GM12878 (cell line): Measurements from ENCODE around the gene RPS6KC1. TPM values are rescaled to one million over a fixed set of nuclear protein-coding genes. Genes with fewer than 3 reads are reported as not detected.

ENCODE experiments used
- ATAC-seq: fragments of 200-7000 bp; cut with Tn5 transposase; 3 replicates; pipeline ENCODE4 v1.9.1; 2020; ENCODE audit warnings: mild to moderate bottlenecking, moderate library complexity
- BruUV-seq: library from RNA; stranded (reverse); fragments of 400-500 nt; replicated peaks from 2 replicates; lab custom pipeline; 2021; lab: Mats Ljungman, UMichigan
- CTCF ChIA-PET: fragments of 300-600 bp; sonication (Branson Sonifier 250); formaldehyde crosslinking; extraction: SDS; loops from one replicate; lab custom pipeline; 2021; ENCODE audit warnings: inconsistent platforms; lab: Yijun Ruan, JAX
- POLR2A ChIA-PET: fragments of 350-600 bp; formaldehyde crosslinking; extraction: SDS; loops from one replicate; lab custom pipeline; 2021; ENCODE audit warnings: inconsistent platforms; lab: Charles Lee
- RAD21 ChIA-PET: fragments of 300-600 bp; sonication (Branson Sonifier 250); formaldehyde crosslinking; loops from one replicate; lab custom pipeline; 2023; ENCODE audit warnings: antibody characterized with exemption; ENCODE audit not compliant: unreplicated experiment; lab: Charles Lee
- SMC1A ChIA-PET: fragments of 300-600 bp; sonication (Branson Sonifier 250); formaldehyde crosslinking; loops from one replicate; lab custom pipeline; 2023; ENCODE audit not compliant: unreplicated experiment, uncharacterized antibody; lab: Charles Lee
- DNase-seq: peaks from one replicate; pipeline ENCODE4 v3.0.0-alpha.2; 2011; ENCODE audit warnings: low read depth, low spot score
- FAIRE-seq: peaks from 3 replicates; lab custom pipeline; 2011; peaks lifted over from hg19 to GRCh38; lab: Jason Lieb, UNC
- H2AFZ ChIP-seq: 2 replicates; pipeline ENCODE4 v1.6.0; 2011; ENCODE audit warnings: low read depth, low read length, control low read depth; ENCODE audit not compliant: control insufficient read depth
- H3K27ac ChIP-seq: 2 replicates; pipeline ENCODE4 v1.5.1; 2011; ENCODE audit warnings: control low read depth; ENCODE audit not compliant: control insufficient read depth, insufficient read depth
- H3K27me3 ChIP-seq, 2 experiments: replicated peaks in 1 of 2; 2 replicates each; pipeline versions ENCODE4 v1.6.0 to v1.6.1; 2011; ENCODE audit warnings: low read length in 1 of 2; ENCODE audit not compliant: control insufficient read depth in 2 of 2, insufficient read depth in 2 of 2
- H3K36me3 ChIP-seq, 2 experiments: 2 replicates each; pipeline ENCODE4 v1.5.1; 2011; ENCODE audit warnings: low read length in 1 of 2; ENCODE audit not compliant: control insufficient read depth in 2 of 2, insufficient read depth in 2 of 2
- H3K4me1 ChIP-seq: 2 replicates; pipeline ENCODE4 v1.6.1; 2011; ENCODE audit warnings: mild to moderate bottlenecking, low read length, moderate library complexity, mixed read lengths; ENCODE audit not compliant: control insufficient read depth, insufficient read depth
- H3K4me2 ChIP-seq: 2 replicates; pipeline ENCODE4 v1.6.0; 2011; ENCODE audit warnings: control low read depth; ENCODE audit not compliant: control insufficient read depth, insufficient read depth
- H3K4me3 ChIP-seq: fragments of 200-600 bp; sonication (generic); 2 replicates; pipeline ENCODE4 v1.5.1; 2016
- H3K79me2 ChIP-seq: 2 replicates; pipeline ENCODE4 v1.6.0; 2011; ENCODE audit warnings: low read length; ENCODE audit not compliant: control insufficient read depth, insufficient read depth
- H3K9ac ChIP-seq: 2 replicates; pipeline ENCODE4 v1.8.0; 2011; ENCODE audit warnings: low read length, control low read depth, mixed read lengths; ENCODE audit not compliant: control insufficient read depth, insufficient read depth
- H3K9me3 ChIP-seq: replicated peaks from 3 replicates; pipeline ENCODE4 v1.5.1; 2011; ENCODE audit warnings: mild to moderate bottlenecking, low read length; ENCODE audit not compliant: control insufficient read depth, insufficient read depth
- H4K20me1 ChIP-seq: 2 replicates; pipeline ENCODE4 v1.6.0; 2011; ENCODE audit not compliant: control insufficient read depth, insufficient read depth
- BHLHE40 ChIP-seq, 2 experiments: fragments of 450-650 bp in 1 of 2; IDR thresholded peaks; 2 replicates each; pipeline ENCODE4 v1.6.1; 2011 to 2017; ENCODE audit warnings: low read depth in 2 of 2, borderline replicate concordance in 1 of 2, improper control_type of control experiment in 1 of 2, low read length in 1 of 2, mild to moderate bottlenecking in 1 of 2
- CBX3 ChIP-seq: fragments of 200-600 bp; sonication (generic); IDR thresholded peaks from 2 replicates; pipeline ENCODE4 v1.6.1; 2016; ENCODE audit warnings: low read depth, borderline replicate concordance
- CBX5 ChIP-seq: sonication (generic); IDR thresholded peaks from 2 replicates; pipeline ENCODE4 v1.6.1; 2016; ENCODE audit warnings: low read depth, moderate library complexity, mild to moderate bottlenecking, inconsistent platforms
- DPF2 ChIP-seq: fragments of 450-650 bp; IDR thresholded peaks from 2 replicates; pipeline ENCODE4 v1.6.1; 2017; ENCODE audit warnings: mild to moderate bottlenecking
- IKZF1 ChIP-seq: fragments of 450-650 bp; conservative IDR thresholded peaks from 2 replicates; pipeline ENCODE4 v1.6.1; 2017; ENCODE audit warnings: antibody characterized with exemption, mild to moderate bottlenecking
- MTA3 ChIP-seq: IDR thresholded peaks from 2 replicates; pipeline ENCODE4 v1.6.1; 2012; ENCODE audit warnings: low read length, inconsistent platforms, borderline replicate concordance
- NR2C1 ChIP-seq: fragments of 450-650 bp; IDR thresholded peaks from 2 replicates; pipeline ENCODE4 v1.6.1; 2017; ENCODE audit warnings: antibody characterized with exemption, mild to moderate bottlenecking, moderate library complexity
- NRF1 ChIP-seq: conservative IDR thresholded peaks from 2 replicates; pipeline ENCODE4 v1.6.1; 2011; ENCODE audit warnings: mild to moderate bottlenecking, low read depth, low read length, improper control_type of control experiment
- POLR2AphosphoS2 ChIP-seq: IDR thresholded peaks from 2 replicates; pipeline ENCODE4 v1.6.1; 2011; ENCODE audit warnings: low read depth, mild to moderate bottlenecking, low read length, improper control_type of control experiment, moderate library complexity
- POLR2AphosphoS5 ChIP-seq: IDR thresholded peaks from 2 replicates; pipeline ENCODE4 v1.6.1; 2011; ENCODE audit warnings: mild to moderate bottlenecking, low read length, inconsistent platforms
- RCOR1 ChIP-seq: conservative IDR thresholded peaks from 2 replicates; pipeline ENCODE4 v1.6.1; 2012; ENCODE audit warnings: low read depth, low read length, improper control_type of control experiment
- RFX5 ChIP-seq: IDR thresholded peaks from 2 replicates; pipeline ENCODE4 v1.6.1; 2011; ENCODE audit warnings: low read depth, low read length, improper control_type of control experiment
- SMAD1 ChIP-seq: fragments of 450-650 bp; IDR thresholded peaks from 2 replicates; pipeline ENCODE4 v1.6.1; 2018; ENCODE audit warnings: mild to moderate bottlenecking, low read depth; ENCODE audit not compliant: partially characterized antibody
- SMAD5 ChIP-seq: IDR thresholded peaks from 2 replicates; pipeline ENCODE4 v1.6.1; 2016; ENCODE audit warnings: antibody characterized with exemption, low read depth
- STAT1 ChIP-seq: fragments of 450-650 bp; conservative IDR thresholded peaks from 2 replicates; pipeline ENCODE4 v1.6.1; 2014; ENCODE audit warnings: antibody characterized with exemption, mild to moderate bottlenecking
- TCF7 ChIP-seq: IDR thresholded peaks from 2 replicates; pipeline ENCODE4 v1.6.1; 2014; ENCODE audit warnings: antibody characterized with exemption, borderline replicate concordance
- WGBS: methylation state at CpG from one replicate; pipeline ENCODE4 v1.1.6; 2016; ENCODE audit warnings: low lambda C conversion rate; ENCODE audit not compliant: insufficient replicate concordance, insufficient coverage; ENCODE audit errors: missing lambda C conversion rate; 5-methylcytosine and 5-hydroxymethylcytosine counted together
- in situ Hi-C: fragments of 300-500 bp; cut with MboI; formaldehyde crosslinking; loops from 9 replicates; pipeline ENCODE4 v1.14.3; 2018; ENCODE audit warnings: mixed read lengths
- intact Hi-C: fragments of 100-400 bp; cut with micrococcal nuclease; formaldehyde crosslinking; loops from one replicate; pipeline ENCODE4 v1.14.2; 2022; ENCODE audit not compliant: unreplicated experiment
- polyA plus RNA-seq, 11 experiments: library from polyadenylated mRNA; depleted of rRNA in 4 of 11; unstranded in 6 of 11; stranded (reverse) in 5 of 11; fragments of >200 nt; fragmentation: Nextera tagmentation in 4 of 11; fragmentation: Illumina TruSeq in 1 of 11; extraction: Ambion mirVana in 4 of 11; extraction: Trizol in 1 of 11; gene quantifications; 1 replicate in 1 of 11; 2 replicates in 10 of 11; pipeline versions ENCODE4 v1.2.1 to v1.2.3, GENCODE V29; 2011 to 2016; ENCODE audit warnings: inconsistent platforms in 2 of 11, missing spikeins in 2 of 11, low read depth in 1 of 11
- total RNA-seq, 4 experiments: library from RNA; depleted of rRNA in 3 of 4; stranded (reverse); fragments of >200 nt in 3 of 4; fragmentation: Illumina TruSeq in 1 of 4; extraction: Trizol in 1 of 4; gene quantifications; 2 replicates each; pipeline versions ENCODE4 v1.2.1 to v1.2.3, GENCODE V29; 2013 to 2021
- TF ChIP-seq, protein P1 (sequence below): IDR thresholded peaks from 2 replicates; pipeline ENCODE4 v1.6.1; 2012; ENCODE audit warnings: low read depth, low read length, improper control_type of control experiment
- TF ChIP-seq, protein P2 (sequence below): fragments of 450-650 bp; IDR thresholded peaks from 2 replicates; pipeline ENCODE4 v1.6.1; 2016; ENCODE audit warnings: mild to moderate bottlenecking, moderate library complexity, borderline replicate concordance
- TF ChIP-seq, protein P3 (sequence below): IDR thresholded peaks from 2 replicates; pipeline ENCODE4 v1.6.1; 2011; ENCODE audit warnings: mild to moderate bottlenecking, low read depth, low read length, moderate library complexity; ENCODE audit not compliant: insufficient replicate concordance

RPS6KC1 gene
- total and polyA plus RNA-seq, 10 of the 15 experiments (the other 5 are each of a cell fraction or from before 2014, with no cell fraction given), result 2.9 to 17.3 (median 12.2) TPM

DNA sequence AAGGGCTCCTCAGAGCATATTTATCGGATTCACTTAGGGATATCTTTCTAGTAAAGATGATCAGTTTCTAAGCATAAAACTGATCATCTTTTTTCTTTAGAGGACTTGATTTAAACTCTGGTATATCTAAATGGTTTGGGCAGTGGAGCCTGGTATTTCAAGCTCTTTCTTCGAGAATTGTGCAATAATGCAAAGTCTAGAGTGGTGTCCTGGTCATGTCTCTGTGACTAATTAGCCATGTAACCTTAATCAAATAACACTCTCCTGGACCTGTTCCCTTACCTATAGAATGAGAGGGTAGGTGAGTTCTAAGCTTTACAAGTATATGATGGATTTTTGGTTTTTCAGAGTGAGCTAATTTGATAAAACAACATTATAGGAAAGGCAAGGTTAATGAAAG, 225.2 kb downstream of the RPS6KC1 start:
- Histone ChIP-seq H3K4me3 (no peak overlapping the region), H3K9ac (no peak overlapping the region), H3K36me3 (no peaks in the 10 kb centered on the region; a peak in 1 of 4 replicates), H3K79me2 (no peaks in the 10 kb centered on the region), H4K20me1 (no peaks in the 10 kb centered on the region), H3K27ac (no peak overlapping the region), H2AFZ (no peak overlapping the region), H3K4me1 (no peaks in the 10 kb centered on the region), H3K27me3 (no peaks in the 10 kb centered on the region), H3K4me2 (no peak overlapping the region), H3K9me3 (no peaks in the 10 kb centered on the region)
- ChIA-PET POLR2A (no interaction called here), SMC1A (no interaction called here), CTCF (interaction anchor here (1.7 to 2.2 kb wide), 2 partner anchors 10 to 33 kb away, joined by 4 to 5 read pairs; no protein-coding TSS in a partner anchor), RAD21 (no interaction called here)
- intact Hi-C loops (no loop called here), in situ Hi-C loops (no loop called here)
- no peak for DNase-seq
- ATAC-seq, result no peak
- FAIRE-seq, result no peak
- 100% methylated on average over 2 of the region's 2 CpGs for WGBS
- BruUV-seq, result no TSS peak
- no peak for TF ChIP-seq NRF1
- no peak for TF ChIP-seq POLR2AphosphoS5
- TF ChIP-seq BHLHE40 (IDR thresholded peaks at IDR 0.05; ENCODE audit: borderline replicate concordance in 1 of 2, low read depth in 2 of 2, low read length in 1 of 2), result no peak
- no peak for TF ChIP-seq POLR2AphosphoS2
- TF ChIP-seq, protein P1, sequence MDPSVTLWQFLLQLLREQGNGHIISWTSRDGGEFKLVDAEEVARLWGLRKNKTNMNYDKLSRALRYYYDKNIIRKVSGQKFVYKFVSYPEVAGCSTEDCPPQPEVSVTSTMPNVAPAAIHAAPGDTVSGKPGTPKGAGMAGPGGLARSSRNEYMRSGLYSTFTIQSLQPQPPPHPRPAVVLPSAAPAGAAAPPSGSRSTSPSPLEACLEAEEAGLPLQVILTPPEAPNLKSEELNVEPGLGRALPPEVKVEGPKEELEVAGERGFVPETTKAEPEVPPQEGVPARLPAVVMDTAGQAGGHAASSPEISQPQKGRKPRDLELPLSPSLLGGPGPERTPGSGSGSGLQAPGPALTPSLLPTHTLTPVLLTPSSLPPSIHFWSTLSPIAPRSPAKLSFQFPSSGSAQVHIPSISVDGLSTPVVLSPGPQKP, result no peak
- TF ChIP-seq, protein P2, sequence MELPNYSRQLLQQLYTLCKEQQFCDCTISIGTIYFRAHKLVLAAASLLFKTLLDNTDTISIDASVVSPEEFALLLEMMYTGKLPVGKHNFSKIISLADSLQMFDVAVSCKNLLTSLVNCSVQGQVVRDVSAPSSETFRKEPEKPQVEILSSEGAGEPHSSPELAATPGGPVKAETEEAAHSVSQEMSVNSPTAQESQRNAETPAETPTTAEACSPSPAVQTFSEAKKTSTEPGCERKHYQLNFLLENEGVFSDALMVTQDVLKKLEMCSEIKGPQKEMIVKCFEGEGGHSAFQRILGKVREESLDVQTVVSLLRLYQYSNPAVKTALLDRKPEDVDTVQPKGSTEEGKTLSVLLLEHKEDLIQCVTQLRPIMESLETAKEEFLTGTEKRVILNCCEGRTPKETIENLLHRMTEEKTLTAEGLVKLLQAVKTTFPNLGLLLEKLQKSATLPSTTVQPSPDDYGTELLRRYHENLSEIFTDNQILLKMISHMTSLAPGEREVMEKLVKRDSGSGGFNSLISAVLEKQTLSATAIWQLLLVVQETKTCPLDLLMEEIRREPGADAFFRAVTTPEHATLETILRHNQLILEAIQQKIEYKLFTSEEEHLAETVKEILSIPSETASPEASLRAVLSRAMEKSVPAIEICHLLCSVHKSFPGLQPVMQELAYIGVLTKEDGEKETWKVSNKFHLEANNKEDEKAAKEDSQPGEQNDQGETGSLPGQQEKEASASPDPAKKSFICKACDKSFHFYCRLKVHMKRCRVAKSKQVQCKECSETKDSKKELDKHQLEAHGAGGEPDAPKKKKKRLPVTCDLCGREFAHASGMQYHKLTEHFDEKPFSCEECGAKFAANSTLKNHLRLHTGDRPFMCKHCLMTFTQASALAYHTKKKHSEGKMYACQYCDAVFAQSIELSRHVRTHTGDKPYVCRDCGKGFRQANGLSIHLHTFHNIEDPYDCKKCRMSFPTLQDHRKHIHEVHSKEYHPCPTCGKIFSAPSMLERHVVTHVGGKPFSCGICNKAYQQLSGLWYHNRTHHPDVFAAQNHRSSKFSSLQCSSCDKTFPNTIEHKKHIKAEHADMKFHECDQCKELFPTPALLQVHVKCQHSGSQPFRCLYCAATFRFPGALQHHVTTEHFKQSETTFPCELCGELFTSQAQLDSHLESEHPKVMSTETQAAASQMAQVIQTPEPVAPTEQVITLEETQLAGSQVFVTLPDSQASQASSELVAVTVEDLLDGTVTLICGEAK, result no peak
- no peak for TF ChIP-seq SMAD1
- no peak for TF ChIP-seq DPF2
- no peak for TF ChIP-seq MTA3
- TF ChIP-seq SMAD5, result no peak
- TF ChIP-seq STAT1, result no peak
- TF ChIP-seq CBX3, result no peak
- no peak for TF ChIP-seq TCF7
- TF ChIP-seq NR2C1, result no peak
- TF ChIP-seq, protein P3, sequence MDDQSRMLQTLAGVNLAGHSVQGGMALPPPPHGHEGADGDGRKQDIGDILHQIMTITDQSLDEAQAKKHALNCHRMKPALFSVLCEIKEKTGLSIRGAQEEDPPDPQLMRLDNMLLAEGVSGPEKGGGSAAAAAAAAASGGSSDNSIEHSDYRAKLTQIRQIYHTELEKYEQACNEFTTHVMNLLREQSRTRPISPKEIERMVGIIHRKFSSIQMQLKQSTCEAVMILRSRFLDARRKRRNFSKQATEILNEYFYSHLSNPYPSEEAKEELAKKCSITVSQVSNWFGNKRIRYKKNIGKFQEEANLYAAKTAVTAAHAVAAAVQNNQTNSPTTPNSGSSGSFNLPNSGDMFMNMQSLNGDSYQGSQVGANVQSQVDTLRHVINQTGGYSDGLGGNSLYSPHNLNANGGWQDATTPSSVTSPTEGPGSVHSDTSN, result no peak
- TF ChIP-seq RFX5, result no peak
- TF ChIP-seq RCOR1, result no peak
- TF ChIP-seq CBX5, result no peak
- TF ChIP-seq IKZF1, result no peak
